GM18867 (cell line): ENCODE measurements around the gene MFSD12.

ENCODE experiments used
- ATAC-seq: cut with Tn5 transposase; IDR thresholded peaks from one replicate; pipeline ENCODE4 v1.9.1; 2021; ENCODE audit warnings: mild to moderate bottlenecking, moderate library complexity; ENCODE audit not compliant: unreplicated experiment

MFSD12 gene

DNA sequence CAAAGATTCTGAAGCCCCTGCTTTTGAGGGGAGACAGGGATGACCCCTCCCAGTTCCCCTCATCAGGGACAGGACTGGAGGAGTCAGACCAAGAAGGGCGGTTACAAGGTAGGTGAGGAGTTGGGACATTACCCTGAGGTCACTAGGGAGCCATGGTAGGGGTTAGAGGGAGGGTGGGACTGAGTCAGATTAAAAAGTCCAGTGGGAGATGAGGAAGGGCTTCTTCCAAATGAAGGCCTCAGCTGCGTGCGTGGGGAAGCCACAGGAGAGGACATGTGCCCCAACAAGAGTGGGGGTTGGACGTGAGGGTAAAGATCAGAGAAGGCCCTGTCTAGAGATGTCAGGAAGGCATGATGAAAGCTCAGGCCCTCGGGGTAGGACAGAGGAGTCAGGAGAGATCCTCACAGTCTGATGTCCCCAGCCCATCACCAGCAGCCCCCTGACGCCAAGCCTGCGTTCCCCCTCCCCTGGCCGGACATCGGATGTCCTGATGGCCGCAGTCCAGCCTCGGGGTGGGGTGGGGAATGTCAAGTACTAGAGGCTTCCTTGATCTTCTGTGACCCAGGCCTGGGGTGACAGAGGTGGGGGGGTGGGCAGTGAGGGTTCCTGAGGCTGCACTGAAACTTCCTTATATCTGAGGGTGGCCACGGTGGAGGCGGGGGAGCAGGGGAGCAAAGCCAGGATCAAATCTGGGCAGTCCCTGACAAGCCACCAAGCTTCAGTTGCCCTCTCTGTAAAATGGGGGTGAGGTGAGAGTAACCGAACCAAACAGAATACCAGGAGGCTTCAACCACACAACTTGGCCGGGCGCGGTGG lies 6.5 kb upstream of the MFSD12 start:
- ATAC-seq = no peak

DNA sequence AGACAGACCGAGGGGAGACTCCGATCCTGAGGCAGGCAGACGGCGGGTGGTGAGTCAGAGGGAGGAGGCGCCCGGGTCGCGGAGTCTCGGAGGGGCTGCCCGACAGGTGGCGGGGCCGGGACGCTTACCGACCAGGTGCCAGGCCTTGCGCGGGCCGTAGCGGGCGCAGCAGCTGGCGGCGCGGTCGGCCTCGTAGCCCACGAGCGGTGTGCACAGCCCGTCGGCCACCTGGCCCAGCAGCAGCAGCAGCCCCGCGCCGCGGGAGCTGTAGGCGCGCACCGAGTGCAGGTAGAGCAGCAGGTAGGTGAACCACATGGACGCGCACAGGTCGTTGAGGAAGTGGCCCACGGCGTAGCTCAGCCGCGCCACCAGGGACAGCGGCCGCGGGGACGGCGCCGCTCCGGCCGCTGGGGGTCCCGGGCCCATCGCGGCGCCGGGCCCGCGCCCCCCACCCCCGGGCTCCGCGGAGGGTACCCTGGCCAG lies 367 bp downstream of the MFSD12 start:
- ATAC-seq = no peak

DNA sequence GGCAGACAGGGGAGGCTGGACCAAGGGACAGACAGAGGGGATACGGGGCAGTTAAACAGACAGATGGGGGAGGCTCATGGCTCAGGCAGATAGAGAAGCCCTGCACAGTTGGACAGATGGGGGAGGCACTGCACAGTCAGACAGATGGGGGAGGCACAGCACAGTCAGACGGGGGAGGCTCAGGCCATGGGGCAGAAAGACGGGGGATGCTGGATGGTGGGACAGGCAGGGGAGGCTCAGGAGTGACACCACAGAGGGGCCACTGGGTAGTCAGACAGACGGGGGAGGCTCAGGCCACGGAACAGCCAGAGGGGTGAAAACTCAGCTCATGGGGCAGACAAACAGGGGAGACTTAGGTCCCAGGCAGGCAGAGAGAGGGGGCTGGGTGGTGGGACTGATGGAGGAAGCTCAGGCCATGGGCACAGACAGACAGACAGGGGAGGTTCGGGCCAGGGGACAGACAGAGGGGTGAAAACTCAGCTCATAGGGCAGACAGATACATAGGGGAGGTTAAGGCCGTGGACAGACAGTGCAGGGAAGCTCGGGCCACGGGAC lies 886 bp downstream of the MFSD12 start:
- ATAC-seq = no peak

DNA sequence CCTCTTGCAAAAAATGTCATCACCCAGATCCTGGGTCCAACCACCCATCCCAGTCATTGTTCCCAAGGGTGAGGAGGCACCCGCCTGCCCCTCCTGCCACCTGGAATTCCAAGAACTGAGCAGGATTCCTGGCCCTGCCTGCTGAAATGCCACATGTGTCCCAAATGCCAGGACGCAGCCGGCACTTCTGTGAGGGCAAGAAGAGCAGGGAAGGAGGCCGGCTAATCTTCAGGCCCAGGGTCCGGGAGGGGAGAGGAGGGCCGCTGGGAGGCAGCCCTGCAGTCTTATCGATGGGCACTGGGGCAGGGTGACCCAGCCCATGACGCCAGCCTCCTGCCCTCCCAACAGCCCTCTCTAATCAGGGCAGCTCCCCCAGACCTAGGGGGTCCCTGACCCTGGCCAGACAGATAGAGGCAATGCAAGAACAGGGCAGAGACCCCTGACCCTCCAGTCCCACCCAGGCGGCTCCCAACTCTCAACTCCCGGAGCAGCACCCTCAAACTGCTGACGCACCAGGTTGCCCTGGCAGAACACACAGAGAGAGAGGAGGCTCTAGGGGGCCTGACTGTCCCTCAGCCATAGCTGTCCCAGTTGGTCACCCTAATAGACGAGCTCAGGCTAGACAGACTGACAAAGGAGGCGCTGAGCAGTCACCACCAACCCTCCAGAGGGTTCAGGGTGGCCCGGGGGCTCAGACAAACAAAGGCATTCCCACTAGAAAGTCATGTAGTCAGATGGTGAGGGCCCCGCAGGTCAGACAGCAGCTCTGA lies 1.5 kb downstream of the MFSD12 start:
- ATAC-seq = no peak

DNA sequence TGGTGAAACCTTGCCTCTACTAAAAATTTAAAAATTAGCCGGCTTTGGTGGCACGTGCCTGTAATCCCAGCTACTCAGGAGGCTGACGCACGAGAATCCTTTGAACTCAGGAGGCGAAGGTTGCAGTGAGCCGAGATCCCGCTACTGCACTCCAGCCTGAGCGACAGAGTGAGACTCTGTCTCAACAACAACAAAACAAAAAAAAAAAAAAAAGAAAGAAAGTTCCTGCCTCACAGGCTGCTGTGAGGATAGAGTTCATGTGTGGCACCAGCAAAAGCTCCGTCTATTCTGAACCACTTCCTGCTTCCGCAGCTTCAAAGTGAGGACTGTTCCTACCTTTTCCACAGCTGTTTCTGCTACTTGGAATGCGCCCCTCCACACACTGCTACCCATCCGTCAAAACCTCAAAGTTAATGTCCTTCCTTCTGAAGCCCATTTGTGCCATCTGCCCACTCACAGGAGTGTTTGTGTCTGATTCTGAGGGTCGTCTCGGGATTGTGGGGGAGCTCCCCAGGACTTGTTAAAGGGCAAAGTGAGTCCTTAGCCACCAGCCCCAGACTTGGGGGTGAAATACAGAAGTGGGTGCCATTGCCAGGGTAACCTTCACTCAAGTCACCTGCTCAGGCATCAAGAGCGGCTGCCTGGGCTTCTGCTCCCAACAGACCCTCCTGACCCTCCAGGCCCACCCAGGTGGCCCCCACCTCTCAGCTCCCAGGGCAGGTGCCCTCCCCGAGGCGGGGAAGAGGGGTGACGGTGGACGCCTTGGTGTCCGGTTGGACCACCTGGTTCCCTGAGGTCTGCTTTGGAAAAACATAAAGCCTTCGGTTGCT lies 2.9 kb downstream of the MFSD12 start:
- ATAC-seq = no peak

DNA sequence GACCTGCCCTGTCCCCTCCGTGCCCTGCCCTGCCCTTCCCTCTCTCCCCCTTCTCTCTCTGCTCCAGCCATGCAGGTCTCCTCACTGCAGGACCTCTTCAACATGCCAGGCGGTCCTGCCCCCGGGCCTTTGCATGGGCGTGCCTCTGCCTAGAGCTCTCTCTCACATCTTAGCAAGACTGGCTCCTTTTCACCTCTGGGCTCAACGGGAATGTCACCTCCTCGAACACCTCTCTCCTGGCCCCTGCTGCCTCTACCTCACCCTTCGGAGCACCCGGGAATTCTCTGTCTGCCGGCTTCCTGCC lies 5.6 kb downstream of the MFSD12 start:
- no peak for ATAC-seq

DNA sequence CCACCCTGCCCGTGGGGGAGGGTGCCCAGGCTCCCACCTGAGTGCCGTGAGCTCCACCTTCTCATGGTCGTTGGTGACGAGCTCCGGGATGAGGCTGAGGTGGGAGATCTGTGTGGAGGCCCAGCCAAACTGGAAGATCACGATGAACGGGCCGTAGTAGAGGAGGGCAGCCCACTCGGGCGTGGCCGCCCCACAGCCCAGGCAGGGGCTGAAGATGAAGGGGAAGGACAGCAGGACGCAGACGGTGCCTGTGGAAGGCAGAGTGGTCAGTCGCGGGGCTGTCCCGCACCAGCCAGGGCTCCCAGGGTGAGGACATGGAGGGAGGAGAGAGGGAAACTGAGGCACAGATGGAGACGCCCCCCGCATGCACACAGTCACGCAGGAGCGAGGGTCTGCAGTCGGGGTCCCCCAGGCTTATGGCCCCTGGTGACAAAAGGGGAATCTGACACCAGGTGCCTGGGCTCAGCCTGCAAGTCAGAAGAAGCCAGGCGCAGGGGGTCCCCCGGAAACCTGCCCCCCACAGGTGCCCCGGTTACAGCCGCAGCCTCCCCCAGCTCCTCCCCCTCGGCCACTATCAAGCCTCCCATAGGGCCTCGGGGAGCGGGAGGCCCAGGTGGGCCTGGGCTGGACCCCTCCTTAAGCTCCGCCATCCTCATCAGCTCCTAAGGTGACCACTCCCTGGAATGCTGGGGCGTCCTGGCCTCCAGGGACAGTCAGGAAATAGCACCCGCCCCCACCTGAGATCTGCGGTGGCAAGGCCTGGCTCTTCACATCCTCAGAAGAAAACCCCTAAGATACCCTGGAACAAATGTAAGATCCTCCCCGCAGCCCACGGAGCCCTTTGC lies 6.2 kb downstream of the MFSD12 start:
- no peak for ATAC-seq

DNA sequence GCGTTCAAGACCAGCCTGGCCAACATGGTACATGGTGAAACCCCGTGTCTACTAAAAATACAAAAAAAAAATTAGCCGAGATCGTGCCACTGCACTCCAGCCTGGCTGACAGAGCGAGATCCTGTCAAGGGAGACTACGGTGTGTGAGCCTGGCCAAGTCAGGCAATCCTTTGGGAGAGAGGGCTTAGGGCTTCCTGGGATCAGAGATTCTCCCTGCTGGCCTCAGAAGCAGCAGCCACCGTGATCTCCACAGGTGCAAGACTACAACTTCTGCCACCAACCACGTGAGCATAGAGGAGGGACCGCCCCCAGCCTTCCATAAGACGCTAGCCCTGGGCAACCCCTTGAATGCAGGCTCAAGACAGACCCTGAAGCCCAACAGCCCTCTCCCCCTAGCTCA lies 7.6 kb downstream of the MFSD12 start:
- no peak for ATAC-seq

DNA sequence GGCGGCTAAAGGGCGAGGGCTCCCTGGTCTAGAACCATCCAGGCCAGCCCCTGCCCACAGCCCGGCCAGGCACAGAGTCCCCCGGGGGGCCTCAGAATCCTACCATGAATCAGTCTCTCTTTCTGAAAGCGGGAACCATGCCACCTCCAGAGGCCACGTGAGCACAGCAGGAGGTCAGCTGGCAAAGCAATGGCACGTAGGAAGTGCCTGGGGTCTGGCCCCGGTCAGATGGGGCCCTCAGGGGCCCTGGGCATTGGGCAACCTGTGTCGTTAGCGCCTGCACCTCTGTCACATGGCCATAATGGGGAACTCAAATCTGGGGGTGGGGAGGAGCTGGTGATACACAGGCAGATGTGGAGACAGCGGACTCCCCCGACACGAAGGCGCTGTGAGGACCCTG lies 8.8 kb downstream of the MFSD12 start:
- no peak for ATAC-seq

DNA sequence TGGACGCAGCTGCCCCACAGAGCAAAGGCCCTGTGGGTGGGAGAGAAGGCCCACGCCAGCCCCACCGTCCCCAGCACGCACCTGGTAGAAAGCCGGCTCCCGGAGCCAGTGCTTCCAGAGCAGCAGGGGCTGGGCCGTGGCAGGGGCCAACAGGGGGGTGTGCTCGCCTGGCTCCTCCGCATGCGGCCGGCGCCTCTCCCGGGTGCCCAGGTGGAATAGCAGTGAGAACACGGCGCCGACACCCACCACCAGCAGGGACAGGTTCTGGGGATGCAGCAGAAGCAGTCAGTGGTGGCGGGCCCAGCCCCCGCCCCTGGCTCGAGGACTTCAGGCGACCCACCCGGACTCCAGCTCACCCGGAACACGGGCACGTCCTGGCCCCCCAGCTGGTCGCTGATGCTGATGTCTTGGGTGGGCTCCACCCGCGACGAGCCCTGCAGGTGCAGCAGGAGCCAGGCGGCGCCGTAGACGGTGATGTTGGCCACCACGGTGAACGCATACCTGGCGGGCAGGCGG lies 9.6 kb downstream of the MFSD12 start:
- no peak for ATAC-seq

DNA sequence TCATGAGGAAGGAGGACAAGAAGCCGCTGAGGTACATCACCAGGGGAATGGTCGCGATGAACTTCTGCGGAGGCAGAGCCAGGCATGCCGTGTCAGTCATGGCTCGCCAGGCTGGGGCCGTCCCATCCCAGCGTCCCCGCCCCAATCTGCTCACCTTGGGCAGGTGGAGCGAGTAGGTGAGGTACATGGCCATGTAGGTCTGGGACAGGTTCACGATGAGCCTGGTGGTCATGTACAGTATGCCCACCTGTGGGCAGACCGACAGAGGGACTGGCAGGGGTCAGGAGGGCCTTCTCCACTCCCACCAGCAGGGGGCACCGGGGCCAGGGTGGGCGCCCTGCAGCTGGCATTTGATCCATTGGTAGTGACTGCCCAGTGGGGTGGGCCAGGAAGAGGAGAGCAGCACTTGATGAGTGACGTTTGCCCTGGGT lies 10.1 kb downstream of the MFSD12 start:
- ATAC-seq = no peak

DNA sequence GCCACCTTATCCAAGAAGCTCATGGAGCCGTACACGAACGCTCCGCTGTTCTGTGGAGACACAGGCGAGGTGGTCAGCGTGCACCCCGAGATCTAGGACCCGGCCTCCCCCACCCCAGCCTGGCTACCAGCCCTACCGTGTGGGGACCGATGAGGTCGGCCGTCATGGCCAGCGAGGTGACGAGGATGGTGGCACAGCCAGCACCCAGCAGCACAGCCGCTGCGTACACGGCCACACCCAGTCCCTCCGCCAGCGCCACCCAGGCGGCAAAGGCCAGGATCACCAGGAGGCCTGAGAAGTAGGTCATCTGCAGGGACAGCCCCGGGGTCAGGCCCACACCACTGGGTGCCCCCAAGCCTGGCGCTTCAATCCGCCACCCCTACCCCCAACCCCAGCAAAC lies 11.3 kb downstream of the MFSD12 start:
- ATAC-seq = no peak

DNA sequence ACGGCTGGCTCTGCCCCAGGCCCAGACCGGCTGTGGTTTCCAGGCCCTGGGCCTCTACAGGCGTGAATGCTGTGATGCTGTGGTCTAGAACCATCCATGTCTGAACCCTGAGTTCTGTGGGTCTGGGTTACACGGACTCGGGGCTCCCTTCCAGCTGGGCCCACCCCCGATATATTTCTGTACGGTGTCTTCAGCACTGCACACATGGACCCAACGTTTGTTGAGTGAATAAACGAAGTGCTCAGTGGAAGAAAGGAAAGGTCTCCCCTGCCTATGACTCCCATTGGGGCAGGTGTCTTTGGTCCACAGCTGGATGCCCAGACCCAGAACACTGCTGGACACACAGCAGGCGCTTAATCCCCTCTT lies 11.7 kb downstream of the MFSD12 start:
- ATAC-seq = no peak

DNA sequence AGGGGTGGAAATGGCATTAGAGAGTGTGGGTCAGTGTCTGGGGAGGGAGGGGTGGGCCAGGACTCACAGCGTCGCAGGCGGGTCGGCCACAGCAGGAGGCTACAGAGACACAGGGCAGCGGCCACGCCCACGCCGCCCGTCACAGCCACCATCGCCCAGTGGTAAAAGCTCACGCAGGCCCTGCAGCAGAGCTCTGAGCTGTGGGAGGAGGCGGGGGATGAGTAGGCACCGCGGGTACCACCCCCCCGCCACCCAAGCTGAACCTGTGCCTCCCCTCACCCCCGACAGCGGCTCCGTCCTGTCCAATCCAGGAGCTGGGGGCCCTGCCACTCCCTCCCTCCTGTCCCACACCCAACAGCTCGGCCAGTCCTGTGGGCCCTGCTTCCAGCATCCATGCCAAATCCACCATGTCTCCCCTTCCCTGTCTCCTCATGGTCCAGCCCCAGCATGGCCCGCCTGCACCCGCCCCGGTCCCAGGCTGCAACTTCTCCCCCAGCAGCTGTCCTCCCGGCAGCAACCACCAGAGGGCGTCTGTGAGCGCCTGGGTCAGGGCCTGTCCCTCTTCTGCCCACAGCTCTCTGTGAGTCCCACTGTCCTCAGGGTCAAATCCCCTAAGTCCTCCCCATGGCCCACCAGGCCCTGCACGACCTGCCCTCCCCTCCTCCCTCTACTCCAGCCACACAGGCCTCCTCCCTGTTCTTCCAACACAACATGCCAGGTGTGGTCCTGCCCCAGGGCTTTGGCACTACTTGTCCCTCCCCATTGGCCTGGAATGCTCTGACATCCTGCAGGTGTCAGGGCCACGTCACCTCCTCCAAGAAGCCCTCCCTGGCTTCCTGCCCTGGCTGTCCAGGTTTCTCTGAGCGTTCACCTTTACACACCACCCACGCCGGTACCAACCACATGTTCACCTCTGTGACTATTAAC lies 12.4 kb downstream of the MFSD12 start:
- peak; percentile 48 for ATAC-seq

DNA sequence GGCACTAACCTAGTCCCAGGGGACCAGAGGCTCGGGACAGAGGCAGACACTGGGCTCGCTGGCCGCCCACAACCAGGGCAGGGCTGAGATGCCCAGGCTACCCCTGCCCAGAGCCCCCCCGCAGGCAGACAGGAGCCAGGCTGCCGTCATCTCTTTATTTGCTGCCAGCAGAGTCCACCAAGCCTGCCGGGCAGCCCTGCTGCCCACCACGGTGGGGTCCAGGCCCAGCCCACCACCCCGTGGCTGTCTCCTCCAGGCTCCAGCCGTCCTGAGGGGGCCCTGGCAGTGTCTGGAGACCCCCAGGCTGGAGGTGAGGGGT lies 13.4 kb downstream of the MFSD12 start:
- ATAC-seq = no peak

DNA sequence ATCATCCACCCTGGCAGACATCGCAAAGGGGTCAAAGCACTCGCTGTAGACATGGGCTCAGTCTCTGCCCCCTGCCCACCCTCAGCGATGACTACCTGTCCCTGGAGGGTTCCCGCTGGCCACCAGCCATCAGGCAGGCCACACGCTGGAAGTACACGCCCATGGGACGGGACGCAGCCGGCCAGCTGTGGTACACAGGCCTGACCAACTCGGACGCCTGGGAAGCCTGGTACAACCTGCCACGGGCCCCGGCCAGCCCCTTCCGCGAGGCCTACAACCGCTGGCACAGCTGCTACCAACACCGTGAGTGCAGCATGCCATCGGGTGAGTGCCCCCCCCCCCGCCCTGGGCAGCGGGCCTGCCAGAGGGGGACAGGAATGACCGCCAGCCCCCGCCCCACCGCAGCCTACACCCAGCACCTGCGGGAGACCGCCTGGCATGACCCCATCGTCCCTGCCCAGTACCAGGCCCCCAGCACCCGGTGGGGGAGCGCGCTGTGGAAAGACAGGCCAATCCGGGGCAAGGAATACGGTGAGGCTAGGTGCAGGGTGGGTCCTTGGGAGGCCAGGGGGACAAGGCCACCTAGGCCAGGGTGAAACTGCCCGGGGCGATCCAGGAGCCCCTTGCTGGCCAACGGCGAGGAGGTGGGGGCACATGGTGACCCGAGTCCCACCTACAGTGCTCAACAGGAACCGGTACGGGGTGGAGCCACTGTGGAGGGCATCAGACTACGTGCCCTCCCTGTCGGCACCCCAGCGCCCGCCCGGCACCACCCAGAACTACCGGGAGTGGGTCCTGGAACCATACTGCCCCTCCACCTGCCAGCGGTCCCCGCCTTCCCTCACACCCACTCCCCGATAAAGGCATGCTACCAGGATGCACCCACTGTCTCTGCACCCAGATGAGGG lies 14.0 kb downstream of the MFSD12 start:
- no peak for ATAC-seq

DNA sequence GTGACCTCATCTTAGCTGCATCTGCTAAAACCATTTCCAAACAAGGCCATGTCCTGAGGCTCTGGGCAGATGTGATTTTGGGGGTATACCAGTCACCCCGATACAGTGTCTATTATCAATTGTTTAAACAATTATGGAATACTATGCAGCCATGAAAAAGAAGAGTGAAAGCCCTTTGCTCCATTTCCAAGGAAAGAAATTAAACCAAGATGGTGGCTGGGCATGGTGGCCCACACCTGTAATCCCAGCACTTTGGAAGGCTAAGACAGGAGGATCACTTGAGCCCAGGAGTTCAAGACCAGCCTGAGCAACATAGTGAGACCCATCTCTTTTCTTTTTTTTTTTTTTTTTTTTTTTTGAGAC lies 17.6 kb downstream of the MFSD12 start:
- no peak for ATAC-seq
